Right atrium auricular region (tissue), 2 donors: ENCODE data around the gene VLDLR. TPM values are rescaled to one million over a fixed set of nuclear protein-coding genes. Genes with fewer than 3 reads are reported as not detected.
A peak's percentile ranks its signal among the peaks of the same experiment; 100 is the strongest.

ENCODE experiments used
- DNase-seq: peaks from one replicate; pipeline ENCODE4 v3.0.0-alpha.2; 2019; ENCODE audit warnings: low spot score
- H3K27ac ChIP-seq, 2 donors: fragments of 200-600 bp; sonication (generic); 1 replicate in 1 of 2; 2 replicates in 1 of 2; pipeline ENCODE4 v1.5.1; 2016 to 2019
- H3K27me3 ChIP-seq, 2 donors: fragments of 200-600 bp; sonication (generic); one replicate each; pipeline versions ENCODE4 v1.5.1 to v1.6.0; 2017 to 2019
- H3K36me3 ChIP-seq: fragments of 200-600 bp; sonication (generic); one replicate; pipeline ENCODE4 v1.5.1; 2016
- H3K4me1 ChIP-seq, 2 donors: fragments of 200-600 bp; sonication (generic); one replicate each; pipeline versions ENCODE4 v1.5.1 to v1.6.0; 2017 to 2019
- H3K4me3 ChIP-seq, 2 donors: fragments of 200-600 bp; sonication (generic); 1 replicate in 1 of 2; 2 replicates in 1 of 2; pipeline ENCODE4 v1.5.1; 2017 to 2019; ENCODE audit warnings: mild to moderate bottlenecking in 1 of 2, moderate library complexity in 1 of 2
- H3K9me3 ChIP-seq, 2 donors: fragments of 200-600 bp; sonication (generic); one replicate each; pipeline ENCODE4 v1.5.1; 2019
- total RNA-seq, 2 donors: library from RNA; depleted of rRNA; stranded (reverse); fragments of >200 nt; gene quantifications; one replicate each; pipeline ENCODE4 v1.1.0, GENCODE V29; 2016
- TF ChIP-seq, protein P1 (sequence below), 2 donors: fragments of 200-600 bp; sonication (generic); IDR thresholded peaks; one replicate each; pipeline ENCODE4 v1.5.1; 2019; ENCODE audit warnings: antibody characterized with exemption in 2 of 2

Gene VLDLR
- total RNA-seq, 2 donors from 2014 or later = 45.3 to 66.9 TPM

GRCh38 chr9:2645569-2645968, 24.0 kb downstream of the VLDLR start:
- TF ChIP-seq, protein P1, sequence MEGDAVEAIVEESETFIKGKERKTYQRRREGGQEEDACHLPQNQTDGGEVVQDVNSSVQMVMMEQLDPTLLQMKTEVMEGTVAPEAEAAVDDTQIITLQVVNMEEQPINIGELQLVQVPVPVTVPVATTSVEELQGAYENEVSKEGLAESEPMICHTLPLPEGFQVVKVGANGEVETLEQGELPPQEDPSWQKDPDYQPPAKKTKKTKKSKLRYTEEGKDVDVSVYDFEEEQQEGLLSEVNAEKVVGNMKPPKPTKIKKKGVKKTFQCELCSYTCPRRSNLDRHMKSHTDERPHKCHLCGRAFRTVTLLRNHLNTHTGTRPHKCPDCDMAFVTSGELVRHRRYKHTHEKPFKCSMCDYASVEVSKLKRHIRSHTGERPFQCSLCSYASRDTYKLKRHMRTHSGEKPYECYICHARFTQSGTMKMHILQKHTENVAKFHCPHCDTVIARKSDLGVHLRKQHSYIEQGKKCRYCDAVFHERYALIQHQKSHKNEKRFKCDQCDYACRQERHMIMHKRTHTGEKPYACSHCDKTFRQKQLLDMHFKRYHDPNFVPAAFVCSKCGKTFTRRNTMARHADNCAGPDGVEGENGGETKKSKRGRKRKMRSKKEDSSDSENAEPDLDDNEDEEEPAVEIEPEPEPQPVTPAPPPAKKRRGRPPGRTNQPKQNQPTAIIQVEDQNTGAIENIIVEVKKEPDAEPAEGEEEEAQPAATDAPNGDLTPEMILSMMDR (IDR thresholded peaks at IDR 0.05) = no peak
- Histone ChIP-seq H3K4me1 (no peaks in the 10 kb centered on the region), H3K27me3 (no peaks in the 10 kb centered on the region), H3K36me3 (peaks cover 88% of the 10 kb centered on the region), H3K27ac (no peak overlapping the region), H3K9me3 (no peaks in the 10 kb centered on the region), H3K4me3 (no peak overlapping the region)
- no peak for DNase-seq

GRCh38 chr9:2655411-2655901, 33.9 kb downstream of the VLDLR start:
- H3K36me3 ChIP-seq = peaks cover 46% of the 10 kb centered on the region
- DNase-seq = no peak
- H3K27me3 ChIP-seq = no peaks in the 10 kb centered on the region
- H3K4me3 ChIP-seq = no peak overlapping the region
- H3K27ac ChIP-seq = peak overlapping the region; percentile 27 to 66
- TF ChIP-seq, protein P1 (IDR thresholded peaks at IDR 0.05) = no peak
- H3K4me1 ChIP-seq = peaks cover 0 to 4% of the 10 kb centered on the region in 2 donors
- H3K9me3 ChIP-seq = no peaks in the 10 kb centered on the region

DNA sequence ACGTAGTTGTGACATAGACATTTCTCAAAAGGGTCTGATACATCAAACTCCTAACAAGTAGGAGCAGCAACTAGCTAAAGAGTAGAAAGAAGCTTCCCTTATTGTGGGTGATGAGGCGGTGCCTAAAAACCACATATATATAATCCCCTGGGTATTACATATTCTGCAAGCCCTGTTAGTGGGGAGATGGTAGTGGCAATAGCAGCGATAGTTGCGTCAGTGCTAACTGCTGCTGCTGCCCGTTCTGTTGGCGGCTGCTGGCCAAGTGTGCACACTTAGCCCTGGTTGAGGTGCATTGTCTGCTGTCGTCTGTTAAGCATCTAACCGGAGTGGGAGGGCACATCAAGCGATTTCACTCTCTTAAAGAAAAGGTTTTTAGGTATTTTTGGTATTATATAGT, 35.8 kb downstream of the VLDLR start:
- Histone ChIP-seq H3K27me3 (no peaks in the 10 kb centered on the region), H3K36me3 (peaks cover 26% of the 10 kb centered on the region), H3K4me3 (no peak overlapping the region), H3K9me3 (no peaks in the 10 kb centered on the region), H3K27ac (no peak overlapping the region), H3K4me1 (peaks cover 0 to 14% of the 10 kb centered on the region in 2 donors)
- TF ChIP-seq, protein P1 (IDR thresholded peaks at IDR 0.05) = no peak
- DNase-seq = no peak

DNA sequence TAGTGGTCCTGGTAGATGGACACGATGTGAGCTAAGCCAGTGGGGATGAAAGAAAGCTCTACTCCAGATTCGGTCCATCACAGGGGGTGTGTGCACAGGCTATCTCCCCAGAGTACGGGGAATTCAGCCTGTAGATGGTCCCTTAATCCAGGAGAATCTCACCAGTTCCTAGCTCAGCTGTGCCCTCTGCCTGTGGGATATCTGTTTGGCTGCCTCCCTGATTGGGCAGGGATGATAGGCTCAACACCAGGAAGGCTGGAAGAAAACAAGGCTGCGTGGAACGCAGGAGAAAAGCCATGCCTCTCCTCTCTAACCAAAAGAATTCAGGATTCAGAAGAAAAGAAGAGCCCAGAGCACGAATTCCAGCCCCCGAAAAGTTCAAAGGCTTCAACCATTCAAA, 40.9 kb downstream of the VLDLR start:
- TF ChIP-seq, protein P1 (IDR thresholded peaks at IDR 0.05) = no peak
- H3K27me3 ChIP-seq = no peaks in the 10 kb centered on the region
- H3K27ac ChIP-seq = peak overlapping the region; percentile 62 to 73
- H3K9me3 ChIP-seq = no peaks in the 10 kb centered on the region
- no peak for DNase-seq
- peaks cover 0 to 33% of the 10 kb centered on the region in 2 donors for H3K4me1 ChIP-seq
- no peak overlapping the region for H3K4me3 ChIP-seq
- no peaks in the 10 kb centered on the region for H3K36me3 ChIP-seq

DNA sequence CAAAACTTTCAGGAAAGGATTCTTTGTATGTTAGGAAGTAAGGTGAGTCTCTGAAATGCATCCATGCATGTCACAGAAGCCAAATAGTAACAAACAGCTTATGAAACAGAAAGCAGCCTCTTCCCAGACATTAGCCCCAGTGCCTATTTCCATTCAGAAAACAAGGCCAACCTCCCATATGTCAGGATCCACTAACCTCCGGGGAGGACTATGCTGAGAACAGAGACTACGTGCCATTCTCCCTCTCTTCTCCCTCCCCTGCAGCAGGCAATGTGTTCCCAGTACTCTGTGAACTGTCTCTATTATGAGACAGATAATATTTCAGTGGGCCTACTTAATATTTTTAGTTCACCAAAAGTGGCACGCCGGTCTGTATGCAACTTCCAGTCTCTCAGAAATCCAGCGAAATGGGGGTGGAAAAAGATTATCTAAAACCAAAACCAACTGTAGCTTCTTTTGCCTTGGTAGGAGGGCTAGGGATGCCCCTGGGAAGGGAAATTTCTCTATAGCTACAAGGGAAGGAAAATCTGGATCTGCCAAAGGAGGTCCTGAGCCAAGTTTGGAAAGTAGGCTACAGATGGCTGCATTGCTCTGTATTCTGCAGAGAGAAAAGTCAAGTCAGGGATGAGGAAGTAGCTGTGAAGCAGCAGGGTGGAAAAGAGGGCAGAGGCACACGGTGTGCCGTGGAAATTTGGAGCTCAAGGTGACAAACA, 42.0 kb downstream of the VLDLR start:
- no peaks in the 10 kb centered on the region for H3K9me3 ChIP-seq
- TF ChIP-seq, protein P1 (IDR thresholded peaks at IDR 0.05) = no peak
- H3K27me3 ChIP-seq = no peaks in the 10 kb centered on the region
- no peak overlapping the region for H3K4me3 ChIP-seq
- DNase-seq = no peak
- H3K4me1 ChIP-seq = peaks cover 0 to 33% of the 10 kb centered on the region in 2 donors
- no peaks in the 10 kb centered on the region for H3K36me3 ChIP-seq
- H3K27ac ChIP-seq = peak overlapping the region; percentile 62 to 73
